Transverse colon (tissue), 4 donors: ENCODE measurements around the gene XXYLT1. TPM values are rescaled to one million over a fixed set of nuclear protein-coding genes. Genes with fewer than 3 reads are reported as not detected.

ENCODE experiments used
- DNase-seq: peaks from one replicate; pipeline ENCODE4 v3.0.0-alpha.2; 2019
- H3K27ac ChIP-seq, 4 donors: fragments of 200-600 bp; sonication (generic); 2 replicates each; pipeline ENCODE4 v1.5.1; 2016 to 2018; ENCODE audit warnings: inconsistent platforms in 4 of 4
- H3K27me3 ChIP-seq: fragments of 200-600 bp; sonication (generic); 2 replicates; pipeline ENCODE4 v1.5.1; 2017; ENCODE audit warnings: inconsistent platforms
- H3K36me3 ChIP-seq, 4 donors: fragments of 200-600 bp; sonication (generic); 2 replicates each; pipeline ENCODE4 v1.5.1; 2017 to 2019; ENCODE audit warnings: inconsistent platforms in 4 of 4
- H3K4me1 ChIP-seq, 4 donors: fragments of 200-600 bp; sonication (generic); 2 replicates each; pipeline ENCODE4 v1.5.1; 2017 to 2020; ENCODE audit warnings: inconsistent platforms in 4 of 4
- H3K4me3 ChIP-seq, 4 donors: fragments of 200-600 bp; sonication (generic); 1 replicate in 1 of 4; 2 replicates in 3 of 4; pipeline versions ENCODE4 v1.5.1 to v1.6.1; 2017 to 2019; ENCODE audit warnings: inconsistent platforms in 4 of 4
- H3K9me3 ChIP-seq, 2 donors: fragments of 200-600 bp; sonication (generic); 2 replicates each; pipeline ENCODE4 v1.5.1; 2017 to 2019; ENCODE audit warnings: inconsistent platforms in 2 of 2
- CTCF ChIP-seq, 5 experiments: fragments of 200-600 bp in 3 of 5; fragments of 450-650 bp in 2 of 5; sonication (generic) in 3 of 5; IDR thresholded peaks; 1 replicate in 2 of 5; 2 replicates in 3 of 5; pipeline ENCODE4 v1.5.1; 2016 to 2017; ENCODE audit warnings: antibody characterized with exemption in 5 of 5, inconsistent platforms in 3 of 5, mild to moderate bottlenecking in 2 of 5, moderate library complexity in 1 of 5
- EP300 ChIP-seq: sonication (generic); formaldehyde crosslinking; IDR thresholded peaks from one replicate; pipeline ENCODE4 v1.6.1; 2017; ENCODE audit warnings: antibody characterized with exemption, low read depth
- POLR2A ChIP-seq: fragments of 450-650 bp; IDR thresholded peaks from one replicate; pipeline ENCODE4 v1.6.1; 2016; ENCODE audit warnings: antibody characterized with exemption, mild to moderate bottlenecking, moderate library complexity
- POLR2AphosphoS5 ChIP-seq, 3 donors: sonication (generic); formaldehyde crosslinking; IDR thresholded peaks; one replicate each; pipeline ENCODE4 v1.6.1; 2016; ENCODE audit warnings: antibody characterized with exemption in 3 of 3
- WGBS, 2 donors: methylation state at CpG; one replicate each; pipeline ENCODE4 v1.1.5; 2018; ENCODE audit warnings: low coverage in 1 of 2; 5-methylcytosine and 5-hydroxymethylcytosine counted together
- in situ Hi-C, 4 donors: fragments of 200-750 bp; cut with MboI; loops; one replicate each; pipeline versions ENCODE4 v1.15.0 to v1.15.1; 2017; ENCODE audit warnings: low sequenced_read_pairs in 3 of 4, low pct_ligation_motif_present in 1 of 4, low pct_unique_long_range_greater_than_20kb in 1 of 4
- intact Hi-C: fragments of 100-400 bp; cut with DNase I; formaldehyde crosslinking; loops from one replicate; pipeline ENCODE4 v1.15.1; 2023; ENCODE audit warnings: low total_unique reads
- total RNA-seq, 4 donors: library from RNA; depleted of rRNA; stranded (reverse); fragments of >200 nt; gene quantifications; one replicate each; pipeline ENCODE4 v1.1.0, GENCODE V29; 2016

Gene XXYLT1
- total RNA-seq, 4 donors from 2014 or later = 3.0 to 10.0 (median 5.9) TPM

GRCh38 chr3:195079636-195080035, 191.3 kb downstream of the XXYLT1 start:
- in situ Hi-C loops = no loop called here
- TF ChIP-seq EP300 = no peak
- TF ChIP-seq POLR2AphosphoS5 (IDR thresholded peaks at IDR 0.05) = no peak
- TF ChIP-seq CTCF (IDR thresholded peaks at IDR 0.05) = no peak
- no peak for TF ChIP-seq POLR2A
- no peak overlapping the region for H3K27ac ChIP-seq

GRCh38 chr3:195078891-195079440, 192.0 kb downstream of the XXYLT1 start:
- no peak for DNase-seq
- no peak overlapping the region for H3K4me3 ChIP-seq
- H3K27ac ChIP-seq = no peak overlapping the region
- no peaks in the 10 kb centered on the region for H3K9me3 ChIP-seq
- no peaks in the 10 kb centered on the region for H3K36me3 ChIP-seq
- in situ Hi-C loops (no loop called here), intact Hi-C loops (no loop called here)
- TF ChIP-seq POLR2A (no peak), CTCF (IDR thresholded peaks at IDR 0.05) (no peak), POLR2AphosphoS5 (IDR thresholded peaks at IDR 0.05) (no peak), EP300 (no peak)
- H3K27me3 ChIP-seq = no peaks in the 10 kb centered on the region
- H3K4me1 ChIP-seq = no peaks in the 10 kb centered on the region
- 81 to 82% methylated on average over 10 to 12 of the region's 12 CpGs for WGBS, 2 donors

More at GRCh38 chr3:195079636-195080035, 191.3 kb downstream of the XXYLT1 start:
- no peaks in the 10 kb centered on the region for H3K4me1 ChIP-seq
- intact Hi-C loops = no loop called here
- WGBS, 2 donors = 75 to 94% methylated on average over 2 to 5 of the region's 5 CpGs
- no peak overlapping the region for H3K4me3 ChIP-seq
- no peaks in the 10 kb centered on the region for H3K9me3 ChIP-seq
- DNase-seq = no peak
- no peaks in the 10 kb centered on the region for H3K36me3 ChIP-seq
- H3K27me3 ChIP-seq = no peaks in the 10 kb centered on the region

GRCh38 chr3:195077611-195078540, 193.1 kb downstream of the XXYLT1 start:
- intact Hi-C loops (no loop called here), in situ Hi-C loops (no loop called here)
- TF ChIP-seq POLR2A = no peak
- TF ChIP-seq CTCF (IDR thresholded peaks at IDR 0.05) = no peak
- TF ChIP-seq EP300 = no peak
- no peak for TF ChIP-seq POLR2AphosphoS5 (IDR thresholded peaks at IDR 0.05)
- H3K9me3 ChIP-seq = no peaks in the 10 kb centered on the region
- DNase-seq = no peak
- no peak overlapping the region for H3K4me3 ChIP-seq
- no peak overlapping the region for H3K27ac ChIP-seq
- WGBS, 2 donors = 84 to 88% methylated on average over 5 to 26 of the region's 29 CpGs
- no peaks in the 10 kb centered on the region for H3K36me3 ChIP-seq
- no peaks in the 10 kb centered on the region for H3K4me1 ChIP-seq
- H3K27me3 ChIP-seq = no peaks in the 10 kb centered on the region

- TF ChIP-seq EP300 (no peak), POLR2AphosphoS5 (IDR thresholded peaks at IDR 0.05) (no peak), POLR2A (no peak), CTCF (IDR thresholded peaks at IDR 0.05) (no peak)
- in situ Hi-C loops (no loop called here), intact Hi-C loops (no loop called here)
- 95% methylated on average over 10 of the region's 11 CpGs; no CpG with 5 or more reads in 1 of the 2 donors for WGBS, 2 donors
- no peaks in the 10 kb centered on the region for H3K9me3 ChIP-seq
- DNase-seq = no peak
- no peaks in the 10 kb centered on the region for H3K4me1 ChIP-seq
- no peak overlapping the region for H3K27ac ChIP-seq
- H3K4me3 ChIP-seq = no peak overlapping the region
- no peaks in the 10 kb centered on the region for H3K27me3 ChIP-seq
- H3K36me3 ChIP-seq = no peaks in the 10 kb centered on the region
Measured at GRCh38 chr3:195076981-195077610, 193.9 kb downstream of the XXYLT1 start.
